OCI-LY1 (cell line): Measurements from ENCODE around the gene TSC1.

Experiments used
- CTCF ChIP-seq: fragments of 200-600 bp; sonication (generic), shearing (Covaris generic); IDR thresholded peaks from 2 replicates; pipeline ENCODE4 v1.5.1; 2017; ENCODE audit warnings: mild to moderate bottlenecking, antibody characterized with exemption, low read length, moderate library complexity, mixed read lengths
- EZH2 ChIP-seq: fragments of 200-600 bp; sonication (generic), shearing (Covaris generic); IDR thresholded peaks from 2 replicates; pipeline ENCODE4 v1.8.0; 2017; ENCODE audit warnings: borderline replicate concordance, mixed run types, mild to moderate bottlenecking, antibody characterized with exemption, low read length, moderate library complexity, mixed read lengths

GRCh38 chr9:132919614-132920268 is 24.7 kb downstream of the TSC1 start:
- TF ChIP-seq CTCF (no peak), EZH2 (no peak)
